ENCODE measurements around the gene SSTR3.
A peak's percentile ranks its signal among the peaks of the same experiment; 100 is the strongest.

Gene SSTR3

DNA sequence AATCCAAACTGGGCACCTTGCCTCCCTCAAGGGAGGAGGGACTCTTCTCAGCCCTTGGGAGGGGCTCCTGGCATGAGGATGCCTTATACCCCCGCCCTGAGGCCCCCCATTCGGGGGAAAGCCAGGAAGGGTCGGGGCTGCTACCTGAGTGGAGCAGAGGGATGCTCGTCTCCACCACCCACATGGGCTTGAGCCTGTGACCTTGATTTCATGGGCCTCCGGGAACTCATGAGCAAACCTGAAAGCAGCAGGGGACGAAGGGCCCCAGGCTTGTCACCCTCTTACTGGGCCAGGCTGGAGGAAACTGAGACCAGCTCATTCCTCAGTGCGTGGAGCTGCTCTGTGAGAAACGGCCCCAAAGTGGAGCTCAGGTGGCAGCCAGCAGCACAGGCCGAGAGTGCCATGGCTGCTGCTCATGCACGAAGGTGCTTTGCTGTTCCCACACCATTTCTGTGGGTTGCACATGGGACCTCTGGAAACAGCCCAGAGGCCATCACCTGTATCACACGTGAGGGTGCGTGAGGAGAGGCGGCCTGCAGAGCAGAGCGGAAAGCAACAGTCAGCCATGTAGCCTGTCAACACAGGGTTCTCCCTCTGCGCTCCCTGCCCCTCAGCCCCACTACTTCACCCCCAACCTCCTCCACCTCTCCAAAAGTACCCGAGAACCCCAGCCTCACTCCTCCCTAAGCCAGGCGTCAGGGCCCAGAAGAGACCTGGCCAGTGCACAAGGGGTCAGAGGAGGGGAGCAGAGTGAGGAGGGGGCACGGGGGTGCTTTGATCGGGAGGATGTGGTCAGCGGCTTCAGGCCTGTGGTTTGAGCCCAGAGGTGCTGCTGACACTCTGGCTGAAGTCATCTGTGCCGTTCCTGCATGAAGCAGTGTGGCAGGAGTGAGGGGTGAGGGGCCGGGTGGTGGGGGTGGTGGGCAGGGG is 48.4 kb downstream of the SSTR3 start:
- no peak for DNase-seq

DNA sequence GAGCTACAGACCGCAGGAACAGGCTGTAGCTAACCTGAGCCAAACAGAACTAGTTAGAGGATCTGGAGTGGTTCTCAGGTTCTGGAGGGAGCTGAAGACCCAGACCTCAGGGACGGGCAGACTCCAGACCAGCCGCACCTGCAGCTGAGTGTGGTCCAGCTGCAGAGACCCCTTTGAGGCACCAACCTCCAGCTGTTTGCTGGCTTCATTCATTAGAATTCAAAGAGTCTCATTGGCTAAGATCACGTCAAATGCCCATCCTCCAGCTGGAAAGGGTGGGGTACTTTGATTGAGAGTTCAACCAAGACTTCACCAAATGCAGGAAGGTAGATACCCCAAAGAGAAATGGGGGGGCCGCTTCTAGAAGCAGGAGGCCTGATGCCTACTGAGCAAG is 49.2 kb downstream of the SSTR3 start:
- DNase-seq, result no peak

DNA sequence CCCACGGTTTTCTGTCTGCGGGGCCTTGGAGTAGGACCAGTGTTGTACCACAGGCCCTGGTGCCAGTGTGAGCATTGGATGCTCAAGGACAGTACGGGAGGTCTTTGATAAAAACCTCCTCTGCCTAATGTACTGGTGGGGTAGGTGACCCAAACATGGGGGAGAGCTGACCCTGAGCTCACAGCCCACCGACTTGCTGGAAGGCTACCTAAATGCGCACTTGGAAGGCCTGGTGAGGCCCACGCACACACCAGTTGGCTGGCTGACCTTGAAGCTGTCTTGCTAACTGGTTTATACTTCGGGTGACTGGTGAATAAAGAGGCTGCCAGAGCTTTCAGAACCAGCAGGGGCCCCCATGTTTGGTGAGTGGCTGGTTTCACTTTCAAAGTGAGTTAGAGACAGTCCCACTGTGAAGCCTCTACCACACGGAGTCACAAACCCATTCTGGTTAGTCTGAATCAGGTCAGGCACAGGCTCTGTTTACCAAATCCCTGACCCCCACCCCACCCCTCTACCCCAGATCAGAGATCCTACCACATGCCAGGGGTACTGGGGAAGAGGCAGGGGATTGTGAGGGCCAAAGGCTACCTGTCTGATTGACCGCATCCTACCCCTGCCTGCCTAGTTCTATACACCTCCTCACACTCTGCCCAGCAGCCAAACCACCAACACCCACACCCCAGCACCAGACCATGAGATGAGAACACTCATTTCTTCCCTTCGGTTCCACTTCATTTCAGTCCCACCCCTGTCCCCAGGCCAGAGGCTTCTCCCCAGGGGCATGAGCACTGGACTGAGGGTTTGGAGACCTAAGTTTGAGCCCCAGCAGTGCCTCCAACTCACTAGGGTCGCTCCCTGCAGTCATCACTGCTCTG is 49.8 kb downstream of the SSTR3 start:
- peak in 1 of 2 donors; percentile 6 for DNase-seq

DNA sequence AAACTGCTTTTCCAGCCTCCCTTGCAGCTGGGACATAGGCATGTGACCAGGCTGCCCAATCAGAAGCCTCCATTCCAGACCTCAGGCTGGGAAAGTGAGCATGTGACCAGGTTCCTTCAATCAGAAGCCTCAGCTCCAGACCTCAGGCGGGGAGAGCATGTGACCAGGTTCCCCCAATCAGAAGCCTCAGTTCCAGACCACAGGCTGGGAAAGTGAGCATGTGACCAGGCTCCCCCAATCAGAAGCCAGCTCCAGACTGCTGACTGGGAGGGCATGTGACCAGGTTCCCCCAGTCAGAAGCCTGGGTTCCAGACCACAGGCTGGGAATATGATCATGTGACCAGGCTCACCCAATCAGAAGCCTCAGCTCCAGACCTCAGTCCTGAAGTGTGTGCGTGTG is 50.8 kb downstream of the SSTR3 start:
- no peak for DNase-seq

DNA sequence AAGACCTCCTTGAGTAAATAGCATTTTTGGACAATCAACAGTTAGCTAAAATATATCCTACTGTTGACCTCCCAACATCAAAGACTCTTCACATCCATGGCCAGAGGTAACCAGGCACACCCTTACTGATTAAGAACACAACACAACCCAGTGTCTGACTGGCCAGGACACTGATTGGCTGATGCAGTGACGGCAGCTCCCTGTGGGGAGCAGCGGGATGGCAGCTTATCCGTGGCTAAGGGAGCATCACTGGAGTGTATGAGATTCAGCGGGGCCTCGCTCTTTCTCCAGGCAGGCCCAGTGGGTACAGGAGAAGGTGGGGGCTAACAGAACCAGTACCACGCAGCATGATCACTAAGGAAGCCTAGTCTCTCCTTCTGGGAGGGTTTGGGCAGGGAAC is 52.2 kb downstream of the SSTR3 start:
- no peak for DNase-seq

DNA sequence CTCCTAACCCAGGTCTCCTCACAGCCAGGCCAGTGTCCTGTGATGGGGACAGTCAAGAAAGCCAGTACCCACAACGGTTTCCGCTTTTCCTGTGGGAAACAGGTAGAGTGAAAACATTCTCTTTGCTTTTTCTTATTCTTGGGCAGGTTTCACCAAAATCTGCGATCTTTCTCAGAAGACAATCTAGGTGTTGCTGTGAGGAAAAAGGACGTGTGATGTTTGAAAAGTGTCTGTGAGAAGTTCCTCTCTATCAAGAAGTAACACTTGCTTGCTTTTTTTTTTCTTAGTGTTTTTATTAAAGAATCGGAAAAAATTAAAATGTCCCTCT is 53.4 kb downstream of the SSTR3 start:
- no peak for DNase-seq

DNA sequence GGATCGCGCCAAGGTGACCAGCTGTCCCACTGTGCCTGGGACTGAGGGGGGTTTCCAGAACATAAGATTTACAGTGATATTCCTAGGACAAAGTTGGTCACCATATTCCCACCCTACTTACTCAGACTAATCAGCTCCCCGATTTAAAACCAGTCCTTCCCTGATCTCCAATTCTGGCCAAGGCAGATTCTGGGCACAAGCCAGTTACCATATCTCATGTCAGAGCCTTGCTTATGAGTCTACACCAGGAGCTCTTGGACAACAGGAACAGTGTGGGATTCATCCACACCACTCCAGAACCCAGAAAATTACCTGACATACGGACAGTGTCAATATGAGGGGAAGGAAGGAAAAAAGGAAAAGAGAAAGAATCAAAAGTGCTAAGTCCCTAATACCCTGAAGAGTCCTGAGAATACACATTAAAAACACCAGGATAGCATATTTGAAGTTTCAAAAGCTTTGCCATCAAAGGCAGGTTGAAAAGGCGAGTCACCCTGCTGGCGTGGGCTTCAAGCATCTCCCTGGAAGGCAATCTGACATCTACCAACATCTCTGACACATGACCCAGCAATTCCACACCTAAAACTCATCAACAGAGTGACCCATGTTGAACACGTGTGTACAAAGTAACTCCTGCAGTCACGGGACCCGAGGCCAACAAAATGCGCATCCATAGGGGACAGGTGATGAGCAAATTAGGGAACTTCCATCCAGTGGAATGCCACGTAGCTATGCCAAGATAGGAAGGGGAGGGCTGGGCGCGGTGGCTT is 54.6 kb downstream of the SSTR3 start:
- no peak for DNase-seq

GRCh38 chr22:37156686-37157435 is 55.4 kb downstream of the SSTR3 start:
- DNase-seq, result no peak

GRCh38 chr22:37155971-37156370 is 56.3 kb downstream of the SSTR3 start:
- DNase-seq, result no peak

GRCh38 chr22:37154925-37155712 is 57.2 kb downstream of the SSTR3 start:
- DNase-seq, result no peak
